AG09319 (cell line): ENCODE measurements around the gene KRTAP26-1.

ENCODE experiments used
- DNase-seq: peaks from one replicate; pipeline ENCODE4 v3.0.0-alpha.2; 2010; ENCODE audit warnings: low read depth; ENCODE audit errors: extremely low read depth
- CTCF ChIP-seq: IDR thresholded peaks from 2 replicates; pipeline ENCODE4 v1.5.1; 2011; ENCODE audit warnings: low read depth, mild to moderate bottlenecking, inconsistent platforms, low read length, moderate library complexity

The KRTAP26-1 gene

DNA sequence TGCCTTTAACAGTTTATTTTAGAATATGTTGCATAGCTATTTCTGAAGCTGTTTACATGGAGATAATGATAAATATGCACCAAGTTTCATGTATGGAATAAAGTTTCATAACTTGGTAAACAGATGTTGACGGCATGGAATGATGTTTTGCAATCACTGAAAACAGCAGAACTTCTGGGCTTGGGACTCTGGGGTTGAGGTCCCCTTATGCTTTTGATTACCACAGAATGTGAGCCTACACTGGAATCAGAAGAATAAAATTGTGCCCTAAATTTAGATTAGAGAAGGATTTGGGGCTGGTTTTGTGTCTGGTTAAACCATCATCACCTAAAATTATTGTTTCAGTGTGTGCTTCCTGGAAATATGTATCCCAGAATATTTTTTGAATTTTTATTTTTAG, 48.5 kb downstream of the KRTAP26-1 start:
- no peak for TF ChIP-seq CTCF
- no peak for DNase-seq

DNA sequence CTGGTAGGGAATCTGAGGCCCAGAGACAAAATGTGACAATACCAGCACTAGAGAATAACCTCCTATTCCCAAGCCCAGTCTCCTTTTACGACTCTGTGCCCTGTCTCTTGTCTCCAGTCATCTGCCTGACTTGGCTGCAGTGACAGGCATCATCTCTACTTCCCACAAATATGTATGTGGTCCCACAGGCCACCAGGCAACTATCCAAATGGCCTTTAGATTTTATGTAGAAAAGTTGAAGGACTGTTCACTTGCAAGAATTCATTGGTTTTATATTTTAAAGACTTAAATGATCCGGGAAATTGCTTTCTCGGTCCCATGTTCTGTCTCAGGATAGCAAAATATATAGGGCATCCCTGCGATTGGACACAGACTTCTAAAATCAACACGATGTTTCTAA, 49.0 kb downstream of the KRTAP26-1 start:
- DNase-seq = no peak
- TF ChIP-seq CTCF = no peak

GRCh38 chr21:30269803-30270530, 50.1 kb downstream of the KRTAP26-1 start:
- no peak for TF ChIP-seq CTCF

More at GRCh38 chr21:30269803-30270530, 50.1 kb downstream of the KRTAP26-1 start:
- no peak for DNase-seq
